22Rv1 (cell line): Measurements from ENCODE around the gene CCDC66.
"Not testable (repeated sequence)": the region's sequence is repeated elsewhere in the genome, so short reads cannot be mapped to it uniquely, and the experiment has no call there.

Source experiments
- H3K27ac ChIP-seq: fragments of 450-650 bp; 2 replicates; pipeline ENCODE4 v1.5.1; 2017
- CTCF ChIP-seq: fragments of 450-650 bp; IDR thresholded peaks from 2 replicates; pipeline ENCODE4 v1.5.1; 2017; ENCODE audit warnings: mild to moderate bottlenecking
- ZFX ChIP-seq: fragments of 450-650 bp; IDR thresholded peaks from 2 replicates; pipeline ENCODE4 v1.6.1; 2017; ENCODE audit warnings: antibody characterized with exemption, borderline replicate concordance

The CCDC66 gene

GRCh38 chr3:56590814-56591213, 33.8 kb downstream of the CCDC66 start:
- TF ChIP-seq ZFX, result no peak
- no peak overlapping the region for H3K27ac ChIP-seq

GRCh38 chr3:56591262-56591661, 34.3 kb downstream of the CCDC66 start:
- H3K27ac ChIP-seq, result no peak overlapping the region
- TF ChIP-seq ZFX, result no peak
- TF ChIP-seq CTCF, result no peak

- H3K27ac ChIP-seq, result no peak overlapping the region
- no peak for TF ChIP-seq CTCF
- TF ChIP-seq ZFX, result no peak
These were observed 36.6 kb downstream of the CCDC66 start for GRCh38 chr3:56593455-56594158.

GRCh38 chr3:56595975-56596840, 39.2 kb downstream of the CCDC66 start:
- TF ChIP-seq CTCF (no peak), ZFX (no peak)
- no peak overlapping the region for H3K27ac ChIP-seq

GRCh38 chr3:56608479-56608878, 51.5 kb downstream of the CCDC66 start:
- H3K27ac ChIP-seq, result not testable (repeated sequence)

- TF ChIP-seq CTCF (no peak), ZFX (no peak)
- no peak overlapping the region for H3K27ac ChIP-seq
These were observed 53.8 kb downstream of the CCDC66 start for GRCh38 chr3:56610669-56611335.

GRCh38 chr3:56611364-56611763, 54.4 kb downstream of the CCDC66 start:
- H3K27ac ChIP-seq, result no peak overlapping the region
- no peak for TF ChIP-seq CTCF
- no peak for TF ChIP-seq ZFX

GRCh38 chr3:56612146-56612545, 55.2 kb downstream of the CCDC66 start:
- no peak for TF ChIP-seq ZFX
- TF ChIP-seq CTCF, result no peak
- no peak overlapping the region for H3K27ac ChIP-seq
